BJ (cell line): ENCODE results near the gene SOS1. TPM values are rescaled to one million over a fixed set of nuclear protein-coding genes. Genes with fewer than 3 reads are reported as not detected.

Source experiments
- CTCF ChIA-PET: fragments of 350-600 bp; formaldehyde crosslinking; extraction: SDS; loops from one replicate; lab custom pipeline; 2021; ENCODE audit warnings: antibody characterized with exemption, inconsistent platforms; lab: Yijun Ruan, JAX
- POLR2A ChIA-PET: fragments of 300-600 bp; sonication (Branson Sonifier 250); formaldehyde crosslinking; extraction: SDS; loops from one replicate; lab custom pipeline; 2021; ENCODE audit warnings: antibody characterized with exemption; lab: Charles Lee
- DNase-seq: peaks from one replicate; pipeline ENCODE4 v3.0.0-alpha.2; 2011; ENCODE audit warnings: low read depth
- H3K27me3 ChIP-seq: 2 replicates; pipeline ENCODE4 v1.6.0; 2011; ENCODE audit warnings: low read length; ENCODE audit not compliant: control insufficient read depth, insufficient read depth
- H3K36me3 ChIP-seq: 2 replicates; pipeline ENCODE4 v1.5.1; 2011; ENCODE audit warnings: low read length; ENCODE audit not compliant: control insufficient read depth, insufficient read depth
- H3K4me3 ChIP-seq: 2 replicates; pipeline ENCODE4 v1.5.1; 2011; ENCODE audit warnings: low read depth, mild to moderate bottlenecking, control low read depth, low read length
- CTCF ChIP-seq: IDR thresholded peaks from 2 replicates; pipeline ENCODE4 v1.5.1; 2011; ENCODE audit warnings: low read depth, mild to moderate bottlenecking, control low read depth, inconsistent platforms, low read length, moderate library complexity; ENCODE audit not compliant: insufficient read depth
- polyA plus RNA-seq: library from polyadenylated mRNA; depleted of rRNA; stranded (reverse); fragments of >200 nt; gene quantifications from 2 replicates; pipeline ENCODE4 v1.2.3, GENCODE V29; 2011

SOS1 gene
- polyA plus RNA-seq, 1 experiment, result 12.9 TPM

GRCh38 chr2:39099870-39100728, 20.8 kb downstream of the SOS1 start:
- Histone ChIP-seq H3K4me3 (no peak overlapping the region), H3K36me3 (no peaks in the 10 kb centered on the region), H3K27me3 (no peaks in the 10 kb centered on the region)
- TF ChIP-seq CTCF, result no peak
- ChIA-PET POLR2A (no interaction called here), CTCF (no interaction called here)
- DNase-seq, result no peak

GRCh38 chr2:39099310-39099869, 21.5 kb downstream of the SOS1 start:
- TF ChIP-seq CTCF, result no peak
- no peak for DNase-seq
- Histone ChIP-seq H3K4me3 (no peak overlapping the region), H3K36me3 (no peaks in the 10 kb centered on the region), H3K27me3 (no peaks in the 10 kb centered on the region)
- CTCF ChIA-PET, result interaction anchor here (0.7 kb wide), 1 partner anchor 36 kb away, joined by 3 read pairs; no protein-coding TSS in a partner anchor
- POLR2A ChIA-PET, result interaction anchor here (0.5 kb wide), 1 partner anchor 1007 kb away, joined by 4 read pairs; no protein-coding TSS in a partner anchor

- no peaks in the 10 kb centered on the region for H3K27me3 ChIP-seq
- ChIA-PET POLR2A (interaction anchor here (0.6 kb wide), 1 partner anchor 52 kb away, joined by 11 read pairs; no protein-coding TSS in a partner anchor), CTCF (interaction anchor here (0.6 to 1.2 kb wide), 4 partner anchors 11 to 134 kb away, joined by 3 to 4 read pairs (median 4); no protein-coding TSS in a partner anchor)
- DNase-seq, result no peak
- no peak for TF ChIP-seq CTCF
- H3K36me3 ChIP-seq, result no peaks in the 10 kb centered on the region; the same call in 1 of the 2 replicates
- no peak overlapping the region for H3K4me3 ChIP-seq
These were observed 25.2 kb downstream of the SOS1 start for GRCh38 chr2:39095624-39096023.

GRCh38 chr2:39094717-39095363, 26.0 kb downstream of the SOS1 start:
- TF ChIP-seq CTCF, result no peak
- POLR2A ChIA-PET, result no interaction called here
- DNase-seq, result peak; percentile 19
- CTCF ChIA-PET, result interaction anchor here (0.9 to 1.2 kb wide), 2 partner anchors 70 to 135 kb away, joined by 3 to 4 read pairs; no protein-coding TSS in a partner anchor
- H3K27me3 ChIP-seq, result no peaks in the 10 kb centered on the region
- no peak overlapping the region for H3K4me3 ChIP-seq
- no peaks in the 10 kb centered on the region; the same call in 1 of the 2 replicates for H3K36me3 ChIP-seq
